GM18502 (cell line): Measurements from ENCODE around the gene SIGLEC1.

Source experiments
- ATAC-seq: cut with Tn5 transposase; IDR thresholded peaks from one replicate; pipeline ENCODE4 v1.9.1; 2021; ENCODE audit warnings: mild to moderate bottlenecking; ENCODE audit not compliant: unreplicated experiment, poor library complexity

SIGLEC1 gene

DNA sequence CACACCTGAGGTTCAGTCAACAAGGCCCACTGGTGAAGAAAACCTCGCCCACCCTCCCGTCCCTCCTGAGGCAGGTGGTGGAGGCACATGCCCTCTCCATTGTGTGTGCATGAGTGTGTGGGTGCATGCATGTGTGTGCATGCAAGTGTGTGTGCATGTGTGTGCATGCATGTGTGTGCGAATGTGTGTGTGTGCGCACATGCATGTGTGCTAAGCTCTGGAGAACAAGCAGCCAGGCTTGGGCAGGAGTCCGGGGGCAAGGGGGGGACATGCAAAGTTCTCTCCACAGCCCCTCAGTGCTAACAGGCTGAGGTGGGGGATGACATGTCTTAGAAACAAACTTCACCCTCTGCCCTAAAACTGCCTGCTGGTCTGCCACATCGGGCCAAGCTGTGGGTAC, 17.0 kb upstream of the SIGLEC1 start:
- no peak for ATAC-seq

DNA sequence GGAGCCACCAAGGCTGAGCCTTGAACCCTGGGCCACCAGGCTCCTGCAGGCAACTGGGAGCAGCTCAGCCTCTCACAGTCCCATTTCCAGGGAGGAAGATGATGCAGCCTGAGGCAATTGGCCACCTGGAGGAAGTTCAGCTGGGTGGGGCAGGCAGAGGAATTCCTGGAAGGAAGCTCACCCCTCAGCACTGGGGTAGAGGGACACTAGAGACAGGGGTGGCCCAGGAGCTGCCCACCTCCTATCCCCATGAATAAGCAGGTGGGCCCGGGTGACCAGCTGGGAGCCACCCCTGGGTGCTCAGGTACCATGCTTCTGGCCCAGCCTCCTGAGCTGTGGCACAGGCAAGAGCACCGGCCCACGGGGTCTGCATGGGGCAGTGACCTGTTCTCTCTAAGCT, 16.5 kb upstream of the SIGLEC1 start:
- no peak for ATAC-seq

DNA sequence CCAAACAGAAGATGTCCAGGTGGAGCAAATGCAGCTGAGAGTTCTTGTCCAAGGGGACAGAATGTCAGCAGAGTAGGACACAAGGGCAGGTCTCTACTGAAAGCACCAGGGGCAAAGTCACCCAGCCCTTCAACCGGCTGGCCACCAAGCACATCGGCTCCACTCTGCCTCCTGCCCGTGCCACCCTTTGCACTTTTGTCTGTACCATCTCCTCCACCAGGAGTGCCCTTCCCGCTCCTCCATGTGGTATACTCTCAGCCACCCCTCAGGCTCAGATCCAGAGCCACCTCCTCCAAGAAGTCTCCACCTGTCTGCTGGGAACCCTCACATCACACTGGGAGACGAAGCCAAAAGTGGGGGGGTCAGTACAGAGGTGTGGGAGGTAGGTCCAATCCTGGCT, 16.0 kb upstream of the SIGLEC1 start:
- ATAC-seq, result no peak

DNA sequence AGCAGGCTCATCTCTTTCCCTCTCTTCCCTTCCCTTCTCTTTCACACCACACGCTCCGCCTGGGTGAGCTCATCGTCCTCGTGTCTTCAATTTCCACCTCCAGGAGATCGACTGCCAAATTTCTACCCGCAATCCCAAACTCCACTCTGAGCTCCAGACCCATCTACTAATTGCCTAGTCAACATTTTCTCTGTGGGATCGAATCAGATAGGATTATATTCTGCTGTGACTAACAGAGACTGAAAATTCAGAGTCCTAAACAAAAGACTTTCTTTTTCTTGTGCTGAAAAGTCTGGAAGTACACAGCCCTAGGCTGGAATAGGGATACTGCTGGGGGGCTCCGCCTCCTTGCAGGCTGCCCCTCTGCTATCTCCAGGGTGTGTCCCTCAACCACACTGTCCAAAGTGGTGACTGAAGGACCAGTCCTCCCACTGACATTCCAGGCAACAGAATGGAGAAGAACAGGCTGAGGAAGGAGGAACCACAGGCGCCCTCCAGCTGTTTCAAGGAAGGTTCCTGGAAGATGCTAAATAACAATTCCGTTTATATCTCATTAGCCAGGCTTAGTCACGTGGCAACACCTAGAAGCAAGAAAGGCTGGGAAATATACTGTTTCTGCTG, 15.1 kb upstream of the SIGLEC1 start:
- no peak for ATAC-seq

DNA sequence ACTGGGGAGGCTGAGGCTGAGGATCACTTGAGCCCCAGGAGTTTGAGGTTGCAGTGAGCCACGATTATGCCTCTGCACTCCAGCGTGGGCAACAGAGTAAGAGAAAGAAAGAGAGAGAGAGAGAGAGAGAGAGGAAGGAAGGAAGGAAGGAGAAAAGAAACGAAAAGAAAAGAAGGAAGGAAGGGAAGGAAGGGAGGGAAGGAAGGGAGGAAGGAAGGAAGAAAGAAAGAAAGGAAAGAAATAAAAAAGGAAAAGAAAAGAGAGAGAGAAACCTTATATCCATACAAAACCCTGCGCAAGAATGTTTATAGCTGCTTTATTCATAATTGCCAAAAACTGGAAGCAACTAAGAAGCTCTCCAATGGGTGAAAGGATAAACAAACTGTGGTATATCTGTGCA, 12.0 kb upstream of the SIGLEC1 start:
- no peak for ATAC-seq

DNA sequence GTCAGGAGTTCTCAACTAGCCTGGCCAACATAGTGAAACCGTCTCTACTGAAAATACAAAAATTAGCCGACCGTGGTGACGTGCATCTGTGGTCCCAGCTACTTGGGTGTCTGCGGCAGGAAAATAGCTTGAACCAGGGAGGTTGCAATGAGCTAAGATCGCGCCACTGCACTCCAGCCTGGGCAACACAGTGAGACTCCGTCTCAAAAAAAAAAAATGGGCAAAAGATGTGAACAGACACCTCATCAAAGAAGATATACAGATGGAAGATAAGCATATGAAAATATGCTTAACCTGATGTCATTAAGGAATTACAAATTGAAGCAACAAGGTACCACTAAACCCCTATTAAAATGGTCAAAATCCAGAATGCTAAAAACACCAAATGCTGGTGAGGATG, 10.9 kb upstream of the SIGLEC1 start:
- no peak for ATAC-seq

DNA sequence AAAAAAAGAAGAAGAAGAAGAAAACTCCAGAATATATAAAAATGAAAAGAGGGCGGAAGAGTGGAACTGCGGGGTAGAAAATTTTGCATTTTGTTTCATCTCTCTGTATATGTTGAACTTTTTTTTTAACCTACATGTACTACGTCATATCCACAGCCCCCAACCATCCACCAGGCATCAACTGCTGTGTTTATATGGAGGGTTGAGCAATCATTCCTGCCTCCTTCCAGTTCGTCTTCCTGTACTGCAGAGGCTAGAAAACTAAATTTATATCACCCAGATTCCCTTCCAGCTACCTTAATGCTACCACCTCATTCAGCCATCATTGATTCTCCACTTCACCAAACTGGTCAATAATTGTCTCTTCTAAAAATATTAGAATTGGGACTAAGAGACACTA, 9.5 kb upstream of the SIGLEC1 start:
- ATAC-seq, result no peak

DNA sequence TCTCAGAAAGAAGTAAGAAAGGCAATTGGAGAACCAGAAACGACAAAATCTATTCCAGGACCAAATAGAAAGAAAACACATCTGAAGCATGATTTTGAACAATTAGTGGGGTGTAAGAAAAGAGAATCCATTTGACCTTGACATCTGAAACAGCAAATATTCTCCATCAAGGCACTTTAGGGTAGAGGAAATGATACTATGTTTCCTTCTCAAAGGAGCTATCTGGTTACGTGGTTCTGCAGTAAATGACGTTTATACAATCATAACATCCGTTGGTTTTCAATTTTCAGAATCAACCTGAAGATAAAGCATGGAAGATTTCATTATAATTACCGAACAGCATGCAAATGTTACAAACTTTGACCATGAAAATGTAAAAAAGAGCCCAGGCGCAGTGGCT, 8.2 kb upstream of the SIGLEC1 start:
- no peak for ATAC-seq

DNA sequence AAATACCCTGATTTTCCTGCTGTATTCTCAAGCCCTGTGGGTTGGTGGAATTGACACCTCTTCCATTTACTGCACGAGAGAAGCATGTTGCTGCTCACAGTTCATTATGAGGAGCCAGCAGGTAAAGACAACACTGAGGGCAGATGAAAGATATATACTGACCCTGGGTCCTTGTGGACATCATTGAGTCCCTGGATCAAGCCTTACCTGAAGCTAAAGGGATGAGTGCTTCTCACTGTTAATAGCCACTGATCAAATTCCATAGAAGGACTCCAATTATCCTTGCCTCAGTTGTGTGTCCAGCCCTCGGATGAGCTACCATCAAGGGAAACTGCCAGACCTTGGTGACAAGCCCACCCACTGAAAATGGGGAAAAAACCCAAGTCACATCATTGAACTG, 7.7 kb upstream of the SIGLEC1 start:
- no peak for ATAC-seq

DNA sequence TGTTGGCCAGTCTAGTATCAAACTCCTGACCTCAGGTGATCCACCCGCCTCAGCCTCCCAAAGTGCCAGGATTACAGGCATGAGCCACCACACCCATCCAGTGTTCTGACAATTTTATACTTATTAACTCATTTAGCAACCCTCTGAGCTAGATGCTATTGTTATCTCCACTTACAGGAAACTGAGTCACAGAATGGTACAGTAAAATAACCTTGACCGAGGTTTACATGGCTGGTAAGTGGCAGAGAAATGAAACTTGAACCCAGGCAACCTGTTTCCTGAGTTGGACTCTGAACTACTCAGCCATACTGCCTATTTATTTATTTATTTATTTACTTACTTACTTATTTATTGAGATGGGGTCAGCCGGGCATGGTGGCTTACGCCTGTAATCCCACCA, 6.6 kb upstream of the SIGLEC1 start:
- no peak for ATAC-seq

DNA sequence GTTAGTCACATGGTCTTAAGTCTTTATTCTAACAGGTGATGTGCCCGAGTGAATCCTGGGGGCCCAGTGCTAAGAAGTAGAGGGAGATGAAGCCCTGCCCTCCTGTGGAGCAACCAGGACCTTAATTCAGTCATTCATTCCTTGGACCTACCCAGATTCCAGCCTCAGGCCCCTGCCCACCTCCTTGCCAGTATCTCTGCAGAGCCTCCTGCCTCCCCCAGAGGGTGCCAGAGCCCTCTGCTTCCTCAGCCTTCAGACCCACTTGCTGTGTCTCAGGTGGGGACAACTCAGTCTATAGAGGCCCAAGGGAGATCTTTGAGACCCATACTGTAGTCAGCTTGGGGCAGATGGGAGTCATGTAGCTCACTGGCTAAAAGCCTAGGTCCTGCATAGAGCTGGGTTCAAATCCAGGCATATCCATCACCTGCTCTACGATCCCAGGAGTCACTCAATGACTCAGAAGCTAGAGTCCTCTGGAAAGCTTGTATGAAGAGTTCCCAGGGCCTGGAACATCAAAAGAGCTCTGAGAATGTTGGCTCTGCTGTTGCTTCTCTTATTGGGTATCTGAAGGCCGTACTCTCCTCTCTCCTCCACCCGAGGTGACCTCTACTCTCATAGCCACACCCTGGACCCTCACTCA, 3.9 kb upstream of the SIGLEC1 start:
- no peak for ATAC-seq

DNA sequence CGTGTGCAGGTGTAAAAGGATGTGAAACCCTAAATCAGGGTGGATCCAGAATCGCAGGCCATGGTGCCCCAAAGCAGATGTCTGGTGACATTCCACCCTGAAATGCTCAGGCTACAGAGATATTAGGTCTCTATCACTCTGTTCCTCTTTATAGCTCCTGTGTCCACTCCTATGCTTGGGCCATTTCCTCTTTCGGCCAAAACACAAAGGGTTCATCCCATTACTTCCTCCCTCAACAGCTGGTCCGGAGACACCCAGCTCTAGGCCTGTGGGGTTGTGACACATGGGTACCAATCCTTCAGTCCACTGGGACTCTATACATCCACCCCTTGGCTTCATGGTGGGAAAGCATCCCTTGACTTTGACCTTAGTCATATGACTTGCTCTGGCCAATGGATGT, 1.7 kb upstream of the SIGLEC1 start:
- no peak for ATAC-seq

DNA sequence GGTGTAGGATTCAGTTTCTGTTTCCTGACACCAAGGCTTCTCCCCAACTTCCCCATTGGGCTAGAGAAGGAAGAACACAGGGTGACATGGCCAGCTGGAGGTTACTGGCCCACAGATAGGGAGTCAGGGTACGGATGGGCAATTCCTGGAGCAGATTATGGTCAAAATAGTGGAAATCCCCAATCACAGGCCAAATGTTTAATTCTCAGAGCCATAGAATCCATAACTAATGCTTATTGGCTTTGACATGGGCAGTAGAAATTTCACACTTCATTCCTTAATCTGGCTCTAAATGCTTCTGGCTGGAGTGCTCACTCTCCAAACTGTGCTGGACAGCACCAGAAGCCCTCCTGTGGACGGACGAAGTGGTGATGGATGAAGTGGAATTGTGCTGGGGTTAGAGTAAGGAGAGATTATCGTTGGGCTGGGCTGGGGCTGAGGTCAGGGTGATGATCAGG, 887 bp downstream of the SIGLEC1 start:
- no peak for ATAC-seq

DNA sequence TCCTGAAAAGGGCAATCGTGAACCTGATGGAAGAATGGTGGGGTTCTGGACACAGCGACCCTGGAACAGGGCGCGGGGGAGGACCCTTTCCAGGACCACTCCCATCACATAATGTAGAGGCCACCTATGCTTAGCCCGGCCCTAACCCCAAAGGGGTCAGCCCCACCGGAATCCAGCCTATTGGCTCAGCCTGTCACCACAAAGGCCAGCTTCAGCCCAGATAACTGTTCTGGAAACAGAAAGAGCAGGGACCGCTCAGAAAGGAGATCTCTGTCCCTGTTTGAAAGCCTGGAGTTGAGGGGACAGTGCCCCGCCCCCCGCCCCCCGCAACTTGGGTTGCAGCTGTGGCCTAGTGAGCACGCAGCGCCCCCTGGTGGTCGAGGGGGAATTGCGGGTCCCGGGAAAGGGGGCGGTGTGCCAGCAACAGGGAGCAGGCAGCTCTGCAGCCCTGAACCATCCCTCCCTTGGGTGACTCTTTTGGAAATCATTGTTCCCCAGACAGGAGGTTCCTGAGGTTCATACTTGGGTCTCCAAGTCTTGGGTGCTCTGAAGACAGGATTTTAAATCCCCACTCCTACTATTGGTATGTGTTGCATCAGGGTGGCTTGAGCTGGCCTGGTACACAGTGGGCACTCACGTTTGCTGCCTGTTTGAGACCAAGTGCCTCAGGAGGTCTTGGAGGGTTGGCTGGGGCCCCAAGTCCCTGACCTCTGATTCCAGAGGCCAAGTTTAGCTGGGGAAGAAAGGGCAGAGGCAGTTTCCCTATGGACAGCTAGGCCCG, 1.5 kb downstream of the SIGLEC1 start:
- no peak for ATAC-seq

DNA sequence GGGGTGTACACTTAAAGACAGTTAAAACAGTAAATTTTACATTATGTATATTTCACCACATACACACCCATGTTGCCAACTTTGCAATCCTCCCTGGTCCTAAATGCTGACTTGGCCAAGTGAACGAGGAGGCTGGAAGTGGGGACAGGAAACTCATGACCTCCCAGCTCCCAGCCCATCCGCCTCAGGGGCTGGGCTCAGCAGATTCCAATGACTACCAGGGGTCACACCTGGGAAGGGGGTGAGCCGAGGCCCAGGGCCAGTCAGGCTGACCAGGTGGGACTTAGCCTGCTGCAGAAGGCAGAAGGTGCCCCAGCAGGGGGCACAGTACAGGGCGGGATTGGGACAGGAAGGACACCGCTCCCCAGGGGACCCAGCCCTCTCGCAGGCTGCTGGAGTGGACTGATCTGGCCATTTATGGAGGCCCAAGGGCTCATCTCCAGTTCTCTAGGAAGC, 2.4 kb downstream of the SIGLEC1 start:
- no peak for ATAC-seq

DNA sequence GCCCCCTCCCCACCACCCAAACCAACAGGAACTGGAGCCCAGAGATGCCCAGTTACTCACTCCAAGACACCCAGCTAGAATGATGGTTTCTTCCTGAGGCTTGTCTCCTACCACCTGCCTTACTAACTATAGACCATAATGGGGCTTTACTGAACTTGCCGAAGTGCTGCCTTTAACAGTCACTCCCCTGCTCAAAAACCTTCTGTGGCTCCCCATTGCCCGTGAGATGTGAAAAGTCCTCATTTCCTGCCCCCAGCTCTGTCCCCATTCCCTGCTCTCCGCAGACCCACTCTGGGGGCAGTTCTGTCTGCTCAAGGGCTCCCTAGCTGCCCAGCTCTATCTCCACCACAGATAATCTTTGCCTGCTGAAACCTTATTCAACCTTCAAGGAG, 4.9 kb downstream of the SIGLEC1 start:
- ATAC-seq, result no peak

DNA sequence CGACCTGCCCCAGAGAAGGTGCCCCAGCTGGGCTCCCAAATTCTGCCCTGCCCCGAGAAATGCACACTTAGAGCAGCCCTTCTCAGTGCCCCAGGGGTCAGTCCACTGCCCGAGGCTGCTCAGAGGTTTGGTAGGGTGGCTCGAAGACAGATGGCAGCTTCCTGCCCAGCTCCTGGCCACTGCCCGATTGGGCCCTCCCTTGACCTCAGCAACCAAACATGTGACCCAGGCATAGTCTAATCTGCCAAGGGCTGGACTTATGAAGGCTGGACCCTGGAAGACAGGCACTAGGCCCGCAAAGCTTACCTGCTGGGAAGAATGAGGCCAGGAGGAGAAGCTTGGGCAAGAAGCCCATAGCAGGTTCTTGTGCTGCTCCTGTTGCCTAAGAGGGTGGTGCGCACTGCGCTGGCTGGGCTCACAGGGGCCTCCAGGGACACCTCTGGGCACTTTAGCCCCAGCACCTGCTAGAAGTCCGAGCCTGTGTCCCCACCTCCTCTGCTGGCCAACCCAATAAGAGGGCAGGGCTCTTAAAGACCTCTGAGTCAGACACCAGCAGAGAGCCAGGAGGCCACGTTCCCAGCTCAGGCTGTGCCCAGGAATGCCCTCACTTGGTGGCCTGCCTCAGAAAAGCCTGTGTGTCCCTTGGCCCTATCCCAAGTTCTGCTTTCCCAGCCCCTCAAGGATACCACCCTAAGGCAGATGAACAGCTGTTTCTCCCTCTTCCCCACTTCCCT, 5.5 kb downstream of the SIGLEC1 start:
- no peak for ATAC-seq

DNA sequence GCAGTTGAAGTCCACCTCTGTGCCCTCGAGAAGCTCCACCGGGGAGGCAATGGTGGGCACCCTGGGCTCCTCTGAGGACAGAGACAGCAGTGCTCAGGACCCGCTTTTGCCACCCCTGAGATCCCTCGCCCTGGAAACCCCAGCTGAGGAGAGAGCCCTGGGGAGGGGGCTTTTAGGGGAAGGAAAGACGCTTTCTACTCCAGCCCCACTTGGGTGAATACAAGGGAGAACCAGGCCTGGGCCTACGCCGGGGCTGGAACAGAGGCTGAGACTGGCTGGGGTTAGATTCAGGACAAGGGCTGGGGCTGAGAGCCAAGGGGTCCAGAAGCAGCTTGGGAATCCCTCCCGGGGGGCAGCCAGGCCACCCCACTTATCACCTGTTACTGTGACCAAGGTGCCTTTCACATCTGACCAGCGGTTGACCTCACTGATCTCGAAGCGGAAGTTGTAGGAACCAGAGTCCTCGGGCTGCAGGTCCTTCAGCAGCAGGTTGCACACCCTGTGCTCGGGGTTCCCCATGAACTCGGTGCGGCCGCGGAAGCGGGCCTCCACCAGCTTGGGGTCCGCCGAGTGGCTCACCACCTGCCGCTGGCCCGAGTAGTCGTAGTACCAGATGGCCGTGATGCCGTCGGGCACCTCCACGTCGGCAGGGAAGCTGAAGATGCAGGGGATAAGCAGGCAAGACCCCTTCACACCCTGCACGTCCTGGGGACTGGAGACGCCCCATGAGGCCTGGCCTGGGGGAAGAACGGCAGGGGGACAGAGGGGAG, 6.2 kb downstream of the SIGLEC1 start:
- no peak for ATAC-seq

DNA sequence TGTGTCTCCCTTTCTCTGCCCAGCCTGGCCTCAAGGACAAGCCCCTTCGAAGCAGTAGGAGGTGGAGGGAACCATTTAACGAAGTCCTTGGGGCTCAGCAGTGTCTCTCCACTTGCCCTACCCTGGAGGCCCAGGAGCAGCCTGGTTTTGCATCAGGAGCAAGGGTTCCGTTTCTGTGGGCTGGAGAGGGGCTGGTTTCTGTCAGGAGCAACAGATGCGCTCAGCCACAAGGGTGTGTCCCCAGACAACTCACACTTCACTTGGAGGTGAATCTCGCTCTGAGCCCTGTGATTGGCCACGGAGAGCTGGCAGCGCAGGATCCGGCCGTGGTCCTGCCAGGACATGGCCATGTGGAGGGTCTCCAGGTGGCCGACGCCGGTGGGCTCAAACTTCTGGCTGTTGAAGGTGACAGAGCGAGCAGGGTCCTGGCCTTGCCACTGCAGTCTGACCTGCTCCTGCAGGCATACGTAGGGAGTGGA, 6.9 kb downstream of the SIGLEC1 start:
- no peak for ATAC-seq

DNA sequence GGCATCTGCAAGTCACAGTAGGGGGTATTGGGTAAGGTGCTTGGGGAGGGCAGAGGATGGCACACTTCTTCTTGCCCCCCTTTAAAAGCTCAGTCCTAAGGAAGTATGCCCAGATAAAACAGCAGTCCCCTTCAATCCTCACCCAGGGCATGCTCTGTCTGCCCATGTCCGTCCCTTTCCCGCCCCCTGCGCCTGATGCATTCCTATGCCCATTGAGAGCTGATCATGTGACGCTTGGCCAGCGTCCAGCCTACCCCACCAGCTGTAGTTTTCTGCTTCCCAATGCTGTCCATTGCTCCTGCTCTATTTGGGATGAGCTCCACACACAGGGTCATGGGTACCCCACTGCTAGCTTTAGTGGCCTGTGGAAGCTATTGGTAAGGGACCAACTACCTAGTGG, 8.3 kb downstream of the SIGLEC1 start:
- no peak for ATAC-seq
